HG02852 (cell line): ENCODE data around the gene CDH12.
"Not testable (repeated sequence)": the region's sequence is repeated elsewhere in the genome, so short reads cannot be mapped to it uniquely, and the experiment has no call there.

Source experiments
- ATAC-seq: cut with Tn5 transposase; IDR thresholded peaks from one replicate; pipeline ENCODE4 v1.9.1; 2021; ENCODE audit warnings: mild to moderate bottlenecking, moderate library complexity; ENCODE audit not compliant: unreplicated experiment

Gene CDH12

DNA sequence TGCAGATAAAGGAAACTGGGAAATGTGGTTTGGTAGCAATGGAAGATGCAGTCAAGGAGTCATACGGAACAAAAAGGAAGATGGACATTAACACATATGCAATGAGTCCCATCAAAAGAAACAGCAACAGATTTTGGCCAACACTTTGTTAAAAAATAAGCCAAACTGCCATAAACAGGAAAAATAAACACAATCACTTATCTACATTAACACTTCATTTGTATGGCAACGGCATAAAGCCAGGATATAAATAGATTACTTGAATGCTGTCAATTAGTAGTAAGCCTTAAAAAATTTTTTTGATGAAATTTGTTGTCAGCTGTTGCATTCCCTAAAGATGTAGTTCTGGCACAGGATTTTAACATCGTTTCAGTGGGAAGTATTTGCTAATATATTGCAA, 190.8 kb downstream of the CDH12 start:
- no peak for ATAC-seq

GRCh38 chr5:22651355-22651754, 201.8 kb downstream of the CDH12 start:
- ATAC-seq, result no peak

DNA sequence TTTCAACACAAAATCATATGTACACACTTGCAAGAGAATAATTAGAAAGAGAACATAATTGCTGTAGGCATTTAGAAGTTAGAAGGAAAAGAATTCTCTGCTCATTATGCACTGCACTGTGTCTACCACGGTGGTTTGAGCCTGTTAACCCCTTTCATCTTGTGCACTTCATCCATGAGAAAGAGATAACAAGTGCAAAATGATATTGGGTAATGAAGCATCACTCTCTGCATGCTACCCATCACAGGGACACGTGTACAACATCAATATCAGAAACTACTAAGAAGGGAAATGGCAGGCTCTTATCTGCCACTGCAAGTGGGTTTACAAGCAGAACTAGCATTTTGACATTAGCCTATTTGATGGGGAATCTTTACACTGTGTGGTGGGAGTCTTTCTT, 202.6 kb downstream of the CDH12 start:
- no peak for ATAC-seq

DNA sequence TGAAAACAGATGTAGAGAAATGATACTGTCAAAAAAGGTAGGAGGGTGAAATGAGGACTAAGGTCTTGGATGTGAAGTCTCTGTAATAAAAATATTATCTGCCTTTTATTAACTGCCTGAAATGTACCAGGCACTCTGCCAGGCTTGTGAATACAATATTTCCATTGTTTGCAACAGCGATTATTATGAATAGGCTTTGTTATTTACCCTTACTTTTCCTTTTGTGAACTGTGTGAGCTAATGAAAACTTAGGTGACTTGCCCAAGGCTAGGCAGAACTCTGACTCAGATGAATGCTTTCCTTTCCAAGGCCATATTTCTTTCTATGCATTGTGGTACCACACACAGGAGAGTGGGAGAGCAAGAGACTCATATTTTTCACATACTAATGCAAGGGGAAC, 204.1 kb downstream of the CDH12 start:
- no peak for ATAC-seq

DNA sequence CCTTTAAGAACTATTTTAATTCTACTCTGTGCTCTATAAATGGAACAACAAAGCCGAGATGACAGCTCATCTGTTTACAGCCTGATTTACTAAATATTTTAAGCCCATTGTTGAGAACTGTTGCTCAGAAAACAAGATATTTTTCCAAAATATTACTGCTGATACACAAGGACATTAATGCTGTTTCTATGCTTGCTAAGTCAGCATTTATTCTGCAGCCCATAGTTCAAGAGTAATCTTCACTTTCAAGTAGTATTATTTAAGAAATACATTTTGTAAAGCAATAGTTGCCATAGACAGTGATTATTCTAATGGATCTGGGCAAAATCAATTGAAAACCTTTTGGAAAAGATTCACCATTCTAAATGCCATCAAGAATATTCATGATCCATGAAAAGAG, 208.3 kb downstream of the CDH12 start:
- no peak for ATAC-seq

DNA sequence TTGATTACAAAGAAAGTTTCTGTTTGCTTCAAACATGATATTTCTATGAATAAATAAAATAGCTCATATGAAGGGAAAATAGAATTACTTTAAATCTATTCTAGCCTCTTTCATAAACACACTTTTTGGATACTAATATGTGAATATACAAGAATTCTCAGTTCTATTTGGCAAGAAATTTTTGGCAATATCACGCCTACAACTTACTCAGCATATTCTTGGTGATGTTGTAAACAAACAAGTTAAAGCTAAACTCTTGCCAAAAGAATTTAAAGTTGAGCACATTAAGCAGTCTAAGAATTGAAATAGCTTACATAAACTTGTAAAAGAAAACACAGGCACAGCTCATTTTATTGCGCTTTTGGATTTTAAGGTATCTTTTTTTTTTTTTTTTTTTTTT, 209.8 kb downstream of the CDH12 start:
- ATAC-seq, result no peak

DNA sequence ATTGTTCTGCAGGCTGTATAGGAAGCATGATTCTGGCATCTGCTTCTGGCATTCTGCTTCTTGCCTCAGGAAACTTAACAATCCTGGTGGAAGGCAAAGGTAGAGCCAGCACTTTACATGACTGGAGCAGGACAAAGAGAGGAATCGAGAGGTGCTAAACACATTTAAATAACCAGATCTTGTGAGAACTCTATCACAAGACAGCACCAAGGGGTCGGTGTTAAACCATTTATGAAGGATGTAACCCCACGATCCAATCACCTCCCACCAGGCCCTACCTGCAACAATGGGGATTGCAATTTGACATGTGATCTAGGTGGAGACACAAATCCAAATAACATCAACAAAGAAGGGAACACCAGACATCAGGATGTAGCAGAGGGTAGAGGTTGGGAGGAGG, 221.5 kb downstream of the CDH12 start:
- no peak for ATAC-seq

DNA sequence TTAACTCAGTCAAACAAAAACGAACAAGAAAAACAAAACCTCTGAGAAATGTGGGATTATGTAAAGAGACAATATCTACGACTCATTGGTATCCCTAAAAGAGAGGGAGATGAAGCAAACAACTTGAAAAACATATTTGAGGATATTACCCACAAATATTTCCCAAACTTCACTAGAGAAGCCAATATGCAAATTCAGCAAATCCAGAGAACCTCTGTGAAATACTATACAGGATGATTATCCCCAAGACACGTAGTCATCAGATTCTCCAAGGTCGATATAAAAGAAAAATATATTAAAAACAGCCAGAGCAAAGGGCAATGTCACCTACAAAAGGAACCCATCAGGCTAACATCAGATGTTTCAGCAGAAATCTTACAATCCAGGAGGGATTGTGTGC, 226.1 kb downstream of the CDH12 start:
- ATAC-seq, result no peak

DNA sequence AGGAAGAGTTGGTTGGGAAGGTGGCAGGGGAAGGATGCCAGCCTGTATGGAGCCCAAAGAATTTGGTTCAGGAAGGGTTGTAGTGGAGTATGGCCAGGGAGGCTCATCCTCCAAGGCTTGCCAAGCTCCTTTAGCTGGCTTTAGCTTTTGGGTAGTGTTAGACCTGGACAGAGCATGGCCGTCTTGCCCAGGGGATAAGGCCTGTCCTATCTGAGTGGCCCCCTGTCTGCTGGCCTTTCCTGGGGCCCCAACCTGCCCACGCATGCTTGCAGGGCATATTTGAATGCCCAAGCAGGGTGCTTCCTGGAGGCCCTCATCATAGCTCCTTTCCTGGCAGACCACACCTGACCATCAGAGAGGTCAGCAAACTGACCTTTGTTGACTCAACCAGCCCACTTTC, 227.7 kb downstream of the CDH12 start:
- no peak for ATAC-seq

- no peak for ATAC-seq
These were observed 232.1 kb downstream of the CDH12 start for GRCh38 chr5:22621084-22621483.

DNA sequence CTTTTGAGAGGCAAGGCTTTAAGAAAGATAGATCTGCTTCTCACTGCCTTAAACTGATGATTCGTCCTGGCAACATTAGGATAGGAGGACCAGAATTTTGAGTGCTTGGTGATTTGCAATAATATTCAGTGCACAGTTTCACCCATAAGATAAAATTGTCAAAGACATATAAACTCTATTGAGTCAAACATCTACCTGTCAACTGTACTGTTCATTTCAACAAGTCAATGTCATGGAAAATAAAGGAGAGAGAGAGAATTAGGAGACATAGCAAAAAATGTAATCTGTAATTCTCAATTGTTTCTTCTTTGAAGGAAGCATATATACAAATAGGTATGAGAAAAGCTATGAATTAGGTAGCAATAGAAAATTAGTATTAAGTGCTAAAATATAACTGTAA, 237.2 kb downstream of the CDH12 start:
- no peak for ATAC-seq

- no peak for ATAC-seq
These were observed 238.6 kb downstream of the CDH12 start for GRCh38 chr5:22614486-22615094.

- no peak for ATAC-seq
These were observed 240.2 kb downstream of the CDH12 start for GRCh38 chr5:22612928-22613327.

- ATAC-seq, result no peak
These were observed 241.8 kb downstream of the CDH12 start for GRCh38 chr5:22611327-22611726.

DNA sequence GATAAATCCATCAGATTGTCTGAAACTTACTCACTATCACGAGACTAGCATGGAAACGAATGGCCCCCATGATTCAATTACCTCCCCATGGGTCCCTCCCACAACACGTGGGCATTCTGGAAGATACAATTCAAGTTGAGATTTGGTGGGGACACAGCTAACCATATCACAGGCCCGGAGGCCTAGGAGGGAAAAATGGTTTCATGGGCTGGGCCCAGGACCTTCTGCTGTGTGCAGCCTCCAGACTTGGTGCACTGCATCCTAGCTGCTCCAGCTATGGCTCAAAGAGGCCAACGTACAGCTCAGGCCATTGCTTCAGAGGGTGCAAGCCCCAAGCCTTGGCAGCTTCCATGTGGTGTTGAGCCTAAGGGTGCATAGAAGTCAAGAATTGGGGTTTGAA, 245.6 kb downstream of the CDH12 start:
- ATAC-seq, result not testable (repeated sequence)

GRCh38 chr5:22605473-22605872, 247.7 kb downstream of the CDH12 start:
- ATAC-seq, result no peak

DNA sequence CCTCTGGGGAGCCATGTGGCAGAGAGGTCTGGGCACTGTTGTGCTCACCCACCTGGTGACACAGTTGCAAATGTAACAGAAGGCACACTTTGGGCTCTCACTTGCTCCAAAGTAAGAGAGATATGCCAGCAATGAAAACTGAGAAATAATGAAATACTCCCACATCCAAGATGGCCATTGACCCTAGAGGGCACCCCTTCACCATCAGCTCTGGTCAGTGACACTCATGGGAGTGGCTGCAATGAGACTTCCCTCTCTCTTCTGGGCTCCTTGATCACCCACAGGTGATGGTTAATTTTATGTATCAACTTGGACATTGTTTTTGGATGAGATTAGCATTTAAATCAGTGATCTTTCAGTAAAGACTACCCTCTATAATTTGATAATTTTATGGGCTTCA, 248.4 kb downstream of the CDH12 start:
- no peak for ATAC-seq

DNA sequence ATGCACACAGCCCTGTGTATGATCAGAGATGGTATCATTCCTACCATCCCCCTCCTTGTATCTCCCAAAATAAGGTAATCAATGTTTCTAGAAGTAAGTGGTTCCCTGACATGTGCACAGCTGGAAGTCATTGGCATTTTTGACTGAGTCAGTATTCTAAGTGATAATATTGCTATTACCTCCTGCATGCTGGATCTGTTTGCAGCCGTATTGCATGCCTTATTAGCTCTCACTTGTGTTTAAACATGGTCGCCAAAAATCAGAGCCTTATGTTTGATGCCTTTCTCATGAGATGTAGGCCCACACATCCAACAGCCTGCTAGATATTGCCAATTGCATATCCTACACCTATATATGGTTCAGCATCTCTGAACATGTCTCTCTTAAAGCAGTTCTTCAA, 254.3 kb downstream of the CDH12 start:
- no peak for ATAC-seq

GRCh38 chr5:22596404-22596970, 256.7 kb downstream of the CDH12 start:
- no peak for ATAC-seq

- no peak for ATAC-seq
These were observed 258.7 kb downstream of the CDH12 start for GRCh38 chr5:22594491-22594890.

DNA sequence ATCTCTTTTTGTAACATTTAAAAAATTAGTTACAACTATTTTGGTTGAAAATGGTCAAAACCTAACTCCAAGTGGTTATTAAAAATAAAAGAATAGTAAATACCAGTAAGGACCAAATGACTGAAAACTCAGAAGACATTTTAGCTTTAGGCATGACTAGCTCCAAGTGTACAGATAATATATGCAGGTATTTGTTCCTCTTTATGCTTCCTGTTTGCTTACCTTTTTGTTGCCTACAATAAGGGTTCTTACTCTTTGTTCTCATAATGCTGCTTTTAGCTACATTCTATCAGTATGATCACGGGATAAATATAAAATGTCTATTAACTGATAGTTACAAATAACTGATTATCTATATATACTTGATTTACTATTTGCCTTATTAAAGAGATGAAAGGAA, 259.6 kb downstream of the CDH12 start:
- ATAC-seq, result peak; percentile 85

- ATAC-seq, result peak; percentile 67
These were observed 261.7 kb downstream of the CDH12 start for GRCh38 chr5:22591461-22591860.

DNA sequence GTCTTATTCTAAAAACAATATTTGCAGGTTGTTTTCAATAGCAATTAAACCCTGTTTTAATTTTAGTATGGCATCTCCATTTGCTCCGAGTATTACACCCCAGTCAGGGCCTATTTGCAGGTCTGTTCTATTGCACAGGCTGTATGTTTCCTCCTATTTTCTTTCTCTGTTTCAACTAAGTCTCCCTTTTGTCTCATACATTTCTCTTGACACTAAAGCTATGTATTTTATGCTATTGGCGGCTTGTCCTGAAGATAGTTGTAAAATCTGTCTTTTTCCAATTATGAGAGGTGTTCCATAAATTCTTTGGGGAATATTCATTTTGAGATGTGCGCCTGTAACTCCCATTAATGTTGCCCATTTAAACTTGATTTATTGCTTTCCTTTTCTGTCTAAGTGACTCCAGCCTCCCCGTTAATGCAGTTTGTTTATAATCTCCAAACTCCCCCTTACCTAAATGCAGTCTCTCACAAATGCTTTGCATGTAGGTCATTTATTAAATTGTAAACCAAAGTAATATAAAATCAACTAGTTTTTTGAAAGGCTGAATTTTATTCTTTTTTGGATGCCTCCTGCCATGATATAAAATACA, 262.4 kb downstream of the CDH12 start:
- no peak for ATAC-seq
